ENCODE data around the gene ABCC3. TPM values are rescaled to one million over a fixed set of nuclear protein-coding genes. Genes with fewer than 3 reads are reported as not detected.
A peak's percentile ranks its signal among the peaks of the same experiment; 100 is the strongest.

The ABCC3 gene
- total and polyA plus RNA-seq, 2 experiments from 2014 or later: 0.53 TPM; not detected in 1

GRCh38 chr17:50634915-50635731, 442 bp downstream of the ABCC3 start:
- TF ChIP-seq, protein P1, sequence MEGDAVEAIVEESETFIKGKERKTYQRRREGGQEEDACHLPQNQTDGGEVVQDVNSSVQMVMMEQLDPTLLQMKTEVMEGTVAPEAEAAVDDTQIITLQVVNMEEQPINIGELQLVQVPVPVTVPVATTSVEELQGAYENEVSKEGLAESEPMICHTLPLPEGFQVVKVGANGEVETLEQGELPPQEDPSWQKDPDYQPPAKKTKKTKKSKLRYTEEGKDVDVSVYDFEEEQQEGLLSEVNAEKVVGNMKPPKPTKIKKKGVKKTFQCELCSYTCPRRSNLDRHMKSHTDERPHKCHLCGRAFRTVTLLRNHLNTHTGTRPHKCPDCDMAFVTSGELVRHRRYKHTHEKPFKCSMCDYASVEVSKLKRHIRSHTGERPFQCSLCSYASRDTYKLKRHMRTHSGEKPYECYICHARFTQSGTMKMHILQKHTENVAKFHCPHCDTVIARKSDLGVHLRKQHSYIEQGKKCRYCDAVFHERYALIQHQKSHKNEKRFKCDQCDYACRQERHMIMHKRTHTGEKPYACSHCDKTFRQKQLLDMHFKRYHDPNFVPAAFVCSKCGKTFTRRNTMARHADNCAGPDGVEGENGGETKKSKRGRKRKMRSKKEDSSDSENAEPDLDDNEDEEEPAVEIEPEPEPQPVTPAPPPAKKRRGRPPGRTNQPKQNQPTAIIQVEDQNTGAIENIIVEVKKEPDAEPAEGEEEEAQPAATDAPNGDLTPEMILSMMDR (IDR thresholded peaks at IDR 0.05; ENCODE audit: low read depth, low read length): peak; percentile 5
- peaks cover 71% of the 10 kb centered on the region for H3K27me3 ChIP-seq
- H3K36me3 ChIP-seq: no peaks in the 10 kb centered on the region
- no peak overlapping the region for H3K27ac ChIP-seq
- DNase-seq (ENCODE audit: low read depth in 1 of 2, low spot score in 1 of 2): peak in 1 of 2 donors; percentile 22
- H3K9me3 ChIP-seq (ENCODE audit: low read depth): no peaks in the 10 kb centered on the region
- no peaks in the 10 kb centered on the region for H3K4me1 ChIP-seq (ENCODE audit: low read depth)
- H3K4me3 ChIP-seq: peak overlapping the region; percentile 42

GRCh38 chr17:50635732-50635981, 976 bp downstream of the ABCC3 start:
- H3K9me3 ChIP-seq (ENCODE audit: low read depth): no peaks in the 10 kb centered on the region
- TF ChIP-seq, protein P1 (IDR thresholded peaks at IDR 0.05; ENCODE audit: low read depth, low read length): no peak
- H3K27me3 ChIP-seq: peaks cover 71% of the 10 kb centered on the region
- no peak overlapping the region for H3K4me3 ChIP-seq
- no peaks in the 10 kb centered on the region for H3K36me3 ChIP-seq
- no peaks in the 10 kb centered on the region for H3K4me1 ChIP-seq (ENCODE audit: low read depth)
- no peak overlapping the region for H3K27ac ChIP-seq
- no peak for DNase-seq (ENCODE audit: low read depth in 1 of 2, low spot score in 1 of 2)

DNA sequence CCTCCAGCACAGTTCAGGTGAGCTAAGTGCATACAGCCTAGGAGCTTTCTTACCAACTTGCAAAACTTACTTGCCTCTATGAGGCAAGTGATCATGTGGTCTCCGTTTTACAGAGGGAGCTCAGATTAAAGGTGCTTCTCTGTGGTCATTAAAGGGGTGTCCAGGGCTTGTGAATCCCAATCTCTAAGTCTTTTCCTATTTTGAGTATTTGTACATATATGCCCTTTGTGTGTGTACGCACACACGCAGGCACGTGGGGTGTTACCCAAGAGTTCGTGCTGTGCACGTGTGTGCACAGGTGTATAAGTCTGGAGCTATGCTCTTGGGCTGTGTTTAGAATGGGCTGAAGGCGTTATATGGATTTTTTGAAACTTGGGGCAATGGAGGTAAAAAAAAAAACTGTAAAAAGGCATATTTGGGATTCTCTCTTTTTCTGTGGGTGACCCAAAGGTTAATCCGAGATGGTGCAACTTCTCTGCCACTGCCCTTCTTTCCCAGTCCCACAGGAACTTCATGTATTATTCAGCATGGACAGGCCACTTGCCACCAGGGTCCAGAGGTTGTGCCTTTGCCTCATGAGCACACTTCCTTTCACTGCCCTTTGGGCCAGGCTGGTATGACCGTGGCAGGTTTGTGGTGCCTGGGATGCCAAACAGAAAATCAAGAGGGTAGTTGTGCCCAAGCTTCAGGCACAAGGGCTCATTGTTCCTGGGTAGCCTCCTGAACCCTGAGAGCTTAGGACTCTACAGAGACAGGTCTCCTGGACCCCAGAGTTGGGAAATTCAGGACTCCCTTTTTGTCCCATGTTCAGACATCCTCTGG, 1.5 kb downstream of the ABCC3 start:
- Histone ChIP-seq H3K27ac (no peak overlapping the region), H3K4me1 (ENCODE audit: low read depth) (no peaks in the 10 kb centered on the region), H3K36me3 (no peaks in the 10 kb centered on the region), H3K4me3 (no peak overlapping the region), H3K27me3 (peaks cover 71% of the 10 kb centered on the region), H3K9me3 (ENCODE audit: low read depth) (no peaks in the 10 kb centered on the region)
- no peak for DNase-seq (ENCODE audit: low read depth in 1 of 2, low spot score in 1 of 2)
- TF ChIP-seq, protein P1 (IDR thresholded peaks at IDR 0.05; ENCODE audit: low read depth, low read length): no peak

GRCh38 chr17:50636804-50637195, 2.1 kb downstream of the ABCC3 start:
- Histone ChIP-seq H3K9me3 (ENCODE audit: low read depth) (no peaks in the 10 kb centered on the region), H3K4me1 (ENCODE audit: low read depth) (no peaks in the 10 kb centered on the region), H3K27ac (no peak overlapping the region), H3K27me3 (peaks cover 66% of the 10 kb centered on the region), H3K4me3 (no peak overlapping the region), H3K36me3 (no peaks in the 10 kb centered on the region)
- TF ChIP-seq, protein P1 (IDR thresholded peaks at IDR 0.05; ENCODE audit: low read depth, low read length): no peak
- DNase-seq (ENCODE audit: low read depth in 1 of 2, low spot score in 1 of 2): no peak

DNA sequence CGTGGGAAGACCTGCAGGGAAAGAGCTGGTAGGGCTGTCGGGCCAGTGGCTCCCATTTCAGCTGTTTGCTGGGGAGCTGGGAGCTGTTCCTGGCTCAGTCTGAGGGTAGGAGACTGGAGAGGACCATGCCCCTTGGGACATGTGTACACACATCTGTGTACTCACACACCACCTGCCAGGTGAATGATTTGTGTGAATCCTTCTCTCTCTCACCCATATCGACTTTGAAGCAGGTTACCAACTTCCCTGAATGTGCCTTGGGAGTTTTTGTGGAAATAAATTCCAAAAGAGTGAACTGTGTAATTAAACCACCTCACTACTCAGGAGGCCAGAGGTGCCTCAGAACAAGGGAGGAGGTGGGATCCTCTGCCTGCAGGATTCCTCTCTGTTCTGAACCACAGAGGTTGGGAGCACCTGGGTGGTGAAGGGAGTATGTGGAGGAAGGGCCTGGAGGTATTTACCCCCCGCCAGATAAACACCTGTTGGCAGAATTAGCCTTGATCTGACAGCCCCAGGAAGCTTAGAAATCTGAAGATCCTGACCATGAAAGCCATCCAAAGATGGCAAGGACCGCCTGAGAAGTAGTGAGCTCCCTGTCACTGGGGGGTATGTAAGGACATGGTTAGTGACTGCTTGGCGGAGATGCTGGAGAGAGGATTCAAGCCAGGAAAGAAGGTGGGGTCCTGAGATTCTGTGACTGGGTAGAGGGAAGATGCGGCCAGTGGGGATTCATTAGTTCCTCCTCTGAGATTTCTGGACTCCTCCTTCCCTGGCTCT, 3.3 kb downstream of the ABCC3 start:
- H3K27ac ChIP-seq: no peak overlapping the region
- no peaks in the 10 kb centered on the region for H3K36me3 ChIP-seq

More for the DNA sequence above, 3.3 kb downstream of the ABCC3 start:
- TF ChIP-seq, protein P1 (IDR thresholded peaks at IDR 0.05; ENCODE audit: low read depth, low read length): no peak
- DNase-seq (ENCODE audit: low read depth in 1 of 2, low spot score in 1 of 2): no peak
- H3K4me1 ChIP-seq (ENCODE audit: low read depth): no peaks in the 10 kb centered on the region
- peaks cover 53% of the 10 kb centered on the region for H3K27me3 ChIP-seq
- H3K9me3 ChIP-seq (ENCODE audit: low read depth): no peaks in the 10 kb centered on the region
- H3K4me3 ChIP-seq: no peak overlapping the region

Data from cardiac muscle cell (in vitro differentiated cells and primary cell).